Endothelial cell of umbilical vein (primary cell): ENCODE data around the gene ZNF423. TPM values are rescaled to one million over a fixed set of nuclear protein-coding genes. Genes with fewer than 3 reads are reported as not detected.

Experiments used
- BruUV-seq: library from RNA; stranded (reverse); fragments of 400-500 nt; replicated peaks from 2 replicates; lab custom pipeline; 2021; lab: Mats Ljungman, UMichigan
- CTCF ChIA-PET: fragments of 300-600, 350-600 bp; sonication (Branson Sonifier 250); formaldehyde crosslinking; loops from one replicate; lab custom pipeline; 2021; ENCODE audit warnings: antibody characterized with exemption, inconsistent platforms; lab: Charles Lee
- POLR2A ChIA-PET: fragments of 300-600, 350-600 bp; sonication (Branson Sonifier 250); formaldehyde crosslinking; loops from one replicate; lab custom pipeline; 2021; ENCODE audit warnings: antibody characterized with exemption, inconsistent platforms; lab: Charles Lee
- DNase-seq: peaks from one replicate; pipeline ENCODE4 v3.0.0-alpha.2; 2011; ENCODE audit warnings: low read depth, low spot score
- FAIRE-seq: peaks from 2 replicates; lab custom pipeline; 2011; peaks lifted over from hg19 to GRCh38; lab: Jason Lieb, UNC
- H2AFZ ChIP-seq: 2 replicates; pipeline ENCODE4 v1.6.0; 2012; ENCODE audit warnings: low read depth, low read length, control low read depth, inconsistent platforms
- H3K27ac ChIP-seq: 2 replicates; pipeline ENCODE4 v1.5.1; 2011; ENCODE audit warnings: low read depth, mild to moderate bottlenecking, control low read depth, low read length, moderate library complexity; ENCODE audit not compliant: insufficient read depth
- H3K27me3 ChIP-seq, 2 experiments: 2 replicates each; pipeline versions ENCODE4 v1.6.0 to v1.6.1; 2011; ENCODE audit warnings: low read length in 2 of 2, mixed read lengths in 1 of 2; ENCODE audit not compliant: control insufficient read depth in 2 of 2, insufficient read depth in 2 of 2
- H3K36me3 ChIP-seq, 2 experiments: 2 replicates in 1 of 2; 3 replicates in 1 of 2; pipeline ENCODE4 v1.5.1; 2011; ENCODE audit warnings: low read length in 2 of 2, mild to moderate bottlenecking in 1 of 2, moderate library complexity in 1 of 2; ENCODE audit not compliant: control insufficient read depth in 2 of 2, insufficient read depth in 2 of 2; ENCODE audit errors: extremely low read depth in 1 of 2
- H3K4me1 ChIP-seq: 3 replicates; pipeline ENCODE4 v1.5.1; 2011; ENCODE audit warnings: mild to moderate bottlenecking, low read length; ENCODE audit not compliant: control insufficient read depth, insufficient read depth; ENCODE audit errors: extremely low read depth
- H3K4me2 ChIP-seq: 2 replicates; pipeline ENCODE4 v1.6.1; 2011; ENCODE audit warnings: low read length, control low read depth, mixed read lengths; ENCODE audit not compliant: insufficient read depth
- H3K4me3 ChIP-seq, 3 experiments: fragments of 200-600 bp in 1 of 3; sonication (generic), shearing (Covaris generic) in 1 of 3; replicated peaks in 1 of 3; 2 replicates each; pipeline ENCODE4 v1.5.1; 2011 to 2016; ENCODE audit warnings: control low read depth in 3 of 3, low read length in 3 of 3, mild to moderate bottlenecking in 2 of 3, inconsistent platforms in 1 of 3, low read depth in 1 of 3, moderate library complexity in 1 of 3; ENCODE audit not compliant: insufficient read depth in 1 of 3
- H3K79me2 ChIP-seq: 2 replicates; pipeline ENCODE4 v1.6.0; 2012; ENCODE audit warnings: low read length, inconsistent platforms; ENCODE audit not compliant: control insufficient read depth, insufficient read depth
- H3K9ac ChIP-seq: replicated peaks from 2 replicates; pipeline ENCODE3; 2011; ENCODE audit warnings: low read length, control low read depth; ENCODE audit not compliant: insufficient read depth; ENCODE audit errors: extremely low read depth
- H3K9me1 ChIP-seq: replicated peaks from 3 replicates; pipeline ENCODE4 v1.6.0; 2011; ENCODE audit warnings: mild to moderate bottlenecking, low read length; ENCODE audit not compliant: control insufficient read depth, insufficient read depth; ENCODE audit errors: extremely low read depth
- H3K9me3 ChIP-seq: replicated peaks from 2 replicates; pipeline ENCODE4 v1.5.1; 2012; ENCODE audit warnings: low read length, inconsistent platforms; ENCODE audit not compliant: control insufficient read depth, insufficient read depth
- H4K20me1 ChIP-seq: replicated peaks from 2 replicates; pipeline ENCODE3; 2011; ENCODE audit warnings: mild to moderate bottlenecking, low read length; ENCODE audit not compliant: control insufficient read depth, insufficient read depth; ENCODE audit errors: extremely low read depth
- CTCF ChIP-seq, 2 donors: IDR thresholded peaks; 1 replicate in 1 of 2; 2 replicates in 1 of 2; pipeline ENCODE4 v1.5.1; 2011; ENCODE audit warnings: low read length in 2 of 2, mild to moderate bottlenecking in 2 of 2, moderate library complexity in 2 of 2, control low read depth in 1 of 2, inconsistent platforms in 1 of 2, low read depth in 1 of 2; ENCODE audit not compliant: insufficient read depth in 1 of 2; ENCODE audit errors: extremely low read depth in 1 of 2
- EZH2 ChIP-seq: IDR thresholded peaks from 2 replicates; pipeline ENCODE4 v1.6.1; 2012; ENCODE audit warnings: borderline replicate concordance, low read depth, mild to moderate bottlenecking, moderate library complexity, low read length, inconsistent platforms; ENCODE audit not compliant: severe bottlenecking
- FOS ChIP-seq: IDR thresholded peaks from 2 replicates; pipeline ENCODE4 v1.6.1; 2011; ENCODE audit warnings: mild to moderate bottlenecking, low read length, moderate library complexity, borderline replicate concordance; ENCODE audit not compliant: insufficient read depth
- GATA2 ChIP-seq: IDR thresholded peaks from 2 replicates; pipeline ENCODE4 v1.7.0; 2011; ENCODE audit warnings: low read depth, mild to moderate bottlenecking, moderate library complexity, mixed read lengths, low read length; ENCODE audit not compliant: insufficient read length, insufficient read depth
- JUN ChIP-seq: IDR thresholded peaks from 2 replicates; pipeline ENCODE4 v1.6.1; 2011; ENCODE audit warnings: borderline replicate concordance, low read depth; ENCODE audit not compliant: insufficient read length, insufficient read depth
- MYC ChIP-seq: IDR thresholded peaks from one replicate; pipeline ENCODE4 v1.6.1; 2011; ENCODE audit warnings: mild to moderate bottlenecking, low read depth, low read length
- POLR2A ChIP-seq: IDR thresholded peaks from 2 replicates; pipeline ENCODE4 v1.6.1; 2012; ENCODE audit warnings: low read depth, mild to moderate bottlenecking, control low read depth, low read length
- POLR2AphosphoS5 ChIP-seq: IDR thresholded peaks from 2 replicates; pipeline ENCODE4 v1.6.1; 2012; ENCODE audit warnings: low read depth, mild to moderate bottlenecking, control low read depth, low read length, moderate library complexity; ENCODE audit not compliant: insufficient read depth
- dilution Hi-C: fragments of 300-500 bp; cut with MboI; formaldehyde crosslinking; loops from one replicate; pipeline ENCODE4 v1.15.0; 2019; ENCODE audit warnings: low sequenced_read_pairs; ENCODE audit not compliant: extremely low pct_ligation_motif_present
- intact Hi-C: fragments of 100-400 bp; cut with micrococcal nuclease; formaldehyde crosslinking; loops from one replicate; pipeline ENCODE4 v1.10.0; 2022
- polyA plus RNA-seq, 4 experiments: library from polyadenylated mRNA; depleted of rRNA in 3 of 4; stranded (reverse) in 3 of 4; unstranded in 1 of 4; fragments of >200 nt; gene quantifications; 2 replicates each; pipeline versions ENCODE4 v1.2.1 to v1.2.3, GENCODE V29; 2011 to 2012; ENCODE audit warnings: missing spikeins in 1 of 4
- total RNA-seq: library from RNA; stranded (reverse); gene quantifications from 2 replicates; pipeline ENCODE4 v1.2.3, GENCODE V29; 2021
- TF ChIP-seq, protein P1 (sequence below): IDR thresholded peaks from 2 replicates; pipeline ENCODE4 v1.6.1; 2011; ENCODE audit not compliant: insufficient read depth, insufficient read length

ZNF423 gene
- total and polyA plus RNA-seq, 2 donors (not counting 3 experiments of a cell fraction or from before 2014, with no cell fraction given) = 2.2 to 8.1 TPM

GRCh38 chr16:49730772-49731171, 125.1 kb downstream of the ZNF423 start:
- Histone ChIP-seq H3K4me3 (no peak overlapping the region), H3K36me3 (no peaks in the 10 kb centered on the region), H3K27ac (no peak overlapping the region), H2AFZ (no peak overlapping the region), H4K20me1 (no peaks in the 10 kb centered on the region), H3K79me2 (no peaks in the 10 kb centered on the region), H3K9me1 (no peaks in the 10 kb centered on the region), H3K9ac (no peak overlapping the region), H3K9me3 (no peaks in the 10 kb centered on the region), H3K4me1 (no peaks in the 10 kb centered on the region), H3K4me2 (no peak overlapping the region), H3K27me3 (no peaks in the 10 kb centered on the region)
- TF ChIP-seq, protein P1, sequence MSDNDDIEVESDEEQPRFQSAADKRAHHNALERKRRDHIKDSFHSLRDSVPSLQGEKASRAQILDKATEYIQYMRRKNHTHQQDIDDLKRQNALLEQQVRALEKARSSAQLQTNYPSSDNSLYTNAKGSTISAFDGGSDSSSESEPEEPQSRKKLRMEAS = no peak
- TF ChIP-seq FOS = no peak
- TF ChIP-seq GATA2 = no peak
- no peak for TF ChIP-seq CTCF (IDR thresholded peaks at IDR 0.05; ENCODE audit: extremely low read depth in 1 of 2, insufficient read depth in 1 of 2, low read depth in 1 of 2, low read length in 2 of 2)
- no peak for TF ChIP-seq EZH2
- TF ChIP-seq JUN = no peak
- TF ChIP-seq POLR2AphosphoS5 = no peak
- TF ChIP-seq MYC = no peak
- TF ChIP-seq POLR2A = no peak
- intact Hi-C loops = no loop called here
- FAIRE-seq = no peak
- BruUV-seq = no TSS peak
- ChIA-PET POLR2A (no interaction called here), CTCF (no interaction called here)
- dilution Hi-C loops = no loop called here
- no peak for DNase-seq
